Cardiac muscle cell (in vitro differentiated cells and primary cell): Measurements from ENCODE around the gene KLK2. TPM values are rescaled to one million over a fixed set of nuclear protein-coding genes. Genes with fewer than 3 reads are reported as not detected.

ENCODE experiments used
- DNase-seq, 2 donors: peaks; one replicate each; pipeline versions ENCODE4 v3.0.0 to v3.0.0-alpha.2; 2010 to 2017; ENCODE audit warnings: low read depth in 1 of 2, low spot score in 1 of 2
- H3K27ac ChIP-seq: fragments of 200-600 bp; sonication (generic); 2 replicates; pipeline ENCODE4 v1.5.1; 2016
- H3K27me3 ChIP-seq: fragments of 200-600 bp; sonication (generic); 2 replicates; pipeline ENCODE4 v1.6.0; 2016; ENCODE audit warnings: control low read depth
- H3K36me3 ChIP-seq: fragments of 200-600 bp; sonication (generic); 2 replicates; pipeline ENCODE4 v1.5.1; 2016; ENCODE audit warnings: control low read depth
- H3K4me1 ChIP-seq: fragments of 200-600 bp; sonication (generic); 2 replicates; pipeline ENCODE4 v1.8.1; 2017; ENCODE audit warnings: low read depth, mild to moderate bottlenecking, mixed run types
- H3K4me3 ChIP-seq: fragments of 200-600 bp; sonication (generic); 2 replicates; pipeline ENCODE4 v1.5.1; 2016; ENCODE audit warnings: mild to moderate bottlenecking
- H3K9me3 ChIP-seq: fragments of 200-600 bp; sonication (generic); 2 replicates; pipeline ENCODE4 v1.5.1; 2017; ENCODE audit warnings: low read depth, mild to moderate bottlenecking, control low read depth
- CTCF ChIP-seq: IDR thresholded peaks from 2 replicates; pipeline ENCODE4 v1.5.1; 2012; ENCODE audit warnings: low read depth, mild to moderate bottlenecking, low read length
- polyA plus RNA-seq: library from polyadenylated mRNA; unstranded; fragments of >200 nt; fragmentation: Nextera tagmentation; extraction: Ambion mirVana; gene quantifications from 2 replicates; pipeline ENCODE4 v1.2.1, GENCODE V29; 2016
- total RNA-seq: library from RNA; depleted of rRNA; stranded (reverse); fragments of >200 nt; gene quantifications from 2 replicates; pipeline ENCODE4 v1.2.3, GENCODE V29; 2016

Gene KLK2
- total and polyA plus RNA-seq, 2 experiments from 2014 or later, result not detected

GRCh38 chr19:50928831-50929230, 55.6 kb downstream of the KLK2 start:
- H3K9me3 ChIP-seq, result no peaks in the 10 kb centered on the region
- peaks cover 30% of the 10 kb centered on the region for H3K27me3 ChIP-seq
- no peak for TF ChIP-seq CTCF
- DNase-seq, result no peak
- no peaks in the 10 kb centered on the region for H3K4me1 ChIP-seq
- no peak overlapping the region for H3K27ac ChIP-seq
- H3K4me3 ChIP-seq, result no peak overlapping the region
- no peaks in the 10 kb centered on the region for H3K36me3 ChIP-seq

Other genes starting within 250 kb of the KLK2 start
- gene SYT3, start 233.6 kb upstream of the KLK2 start, total RNA-seq, result 1.9 and 4.7 TPM in 2 replicates
- 2.1 and 4.3 TPM in 2 replicates for gene SYT3, start 233.6 kb upstream of the KLK2 start, polyA plus RNA-seq
- gene C19orf81, start 224.0 kb upstream of the KLK2 start, total RNA-seq, result 23.5 and 36.8 TPM in 2 replicates
- gene C19orf81, start 224.0 kb upstream of the KLK2 start, polyA plus RNA-seq, result 42.2 and 67.4 TPM in 2 replicates
- gene SHANK1, start 153.6 kb upstream of the KLK2 start, total RNA-seq, result 2.9 and 8.7 TPM in 2 replicates
- 0.71 and 2.0 TPM in 2 replicates for gene SHANK1, start 153.6 kb upstream of the KLK2 start, polyA plus RNA-seq
- 12.5 and 16.6 TPM in 2 replicates for gene CLEC11A, start 150.1 kb upstream of the KLK2 start, total RNA-seq
- gene CLEC11A, start 150.1 kb upstream of the KLK2 start, polyA plus RNA-seq, result 26.7 and 29.4 TPM in 2 replicates
- not detected in 2 replicates for gene GPR32, start 103.0 kb upstream of the KLK2 start, total RNA-seq
- gene GPR32, start 103.0 kb upstream of the KLK2 start, polyA plus RNA-seq, result not detected in 2 replicates
- gene ACP4, start 83.0 kb upstream of the KLK2 start, total RNA-seq, result not detected in 2 replicates
- gene ACP4, start 83.0 kb upstream of the KLK2 start, polyA plus RNA-seq, result 0.23 and 0.64 TPM in 2 replicates
- gene KLK1, start 49.7 kb upstream of the KLK2 start, total RNA-seq, result not detected in 2 replicates
- gene KLK1, start 49.7 kb upstream of the KLK2 start, polyA plus RNA-seq, result not detected in 2 replicates
- gene KLK15, start 39.9 kb upstream of the KLK2 start, total RNA-seq, result not detected in 2 replicates
- gene KLK15, start 39.9 kb upstream of the KLK2 start, polyA plus RNA-seq, result not detected in 2 replicates
- gene KLK3, start 18.5 kb upstream of the KLK2 start, total RNA-seq, result not detected in 2 replicates
- 1.00 TPM in 1 of 2 replicates, not detected in the other for gene KLK3, start 18.5 kb upstream of the KLK2 start, polyA plus RNA-seq
- not detected in 2 replicates for gene KLK4, start 38.0 kb downstream of the KLK2 start, total RNA-seq
- gene KLK4, start 38.0 kb downstream of the KLK2 start, polyA plus RNA-seq, result not detected in 2 replicates
- not detected in 2 replicates for gene KLK5, start 79.6 kb downstream of the KLK2 start, total RNA-seq
- not detected in 2 replicates for gene KLK5, start 79.6 kb downstream of the KLK2 start, polyA plus RNA-seq
- 0.30 and 0.99 TPM in 2 replicates for gene KLK6, start 96.2 kb downstream of the KLK2 start, total RNA-seq
- 0.67 and 2.5 TPM in 2 replicates for gene KLK6, start 96.2 kb downstream of the KLK2 start, polyA plus RNA-seq
- not detected in 2 replicates for gene KLK7, start 110.5 kb downstream of the KLK2 start, total RNA-seq
- gene KLK7, start 110.5 kb downstream of the KLK2 start, polyA plus RNA-seq, result 0.43 TPM in 1 of 2 replicates, not detected in the other
- not detected in 2 replicates for gene KLK8, start 128.2 kb downstream of the KLK2 start, total RNA-seq
- not detected in 2 replicates for gene KLK8, start 128.2 kb downstream of the KLK2 start, polyA plus RNA-seq
- 0.07 and 0.66 TPM in 2 replicates for gene KLK10, start 146.3 kb downstream of the KLK2 start, total RNA-seq
- gene KLK10, start 146.3 kb downstream of the KLK2 start, polyA plus RNA-seq, result not detected in 2 replicates
- gene KLK11, start 153.2 kb downstream of the KLK2 start, total RNA-seq, result not detected in 2 replicates
- gene KLK11, start 153.2 kb downstream of the KLK2 start, polyA plus RNA-seq, result not detected in 2 replicates
- gene KLK12, start 161.6 kb downstream of the KLK2 start, total RNA-seq, result not detected in 2 replicates
- not detected in 2 replicates for gene KLK12, start 161.6 kb downstream of the KLK2 start, polyA plus RNA-seq
- gene KLK13, start 191.7 kb downstream of the KLK2 start, total RNA-seq, result 0.45 TPM in 1 of 2 replicates, not detected in the other
- gene KLK13, start 191.7 kb downstream of the KLK2 start, polyA plus RNA-seq, result not detected in 2 replicates
- 0.24 TPM in 1 of 2 replicates, not detected in the other for gene KLK14, start 209.4 kb downstream of the KLK2 start, total RNA-seq
- gene KLK14, start 209.4 kb downstream of the KLK2 start, polyA plus RNA-seq, result 0.75 TPM in 1 of 2 replicates, not detected in the other
- gene CTU1, start 235.0 kb downstream of the KLK2 start, total RNA-seq, result 13.5 and 13.8 TPM in 2 replicates
- gene CTU1, start 235.0 kb downstream of the KLK2 start, polyA plus RNA-seq, result 9.4 and 15.6 TPM in 2 replicates